Fibroblast of skin of scalp (primary cell): ENCODE measurements around the gene DIS3. TPM values are rescaled to one million over a fixed set of nuclear protein-coding genes. Genes with fewer than 3 reads are reported as not detected.
"Not testable (repeated sequence)": the region's sequence is repeated elsewhere in the genome, so short reads cannot be mapped to it uniquely, and the experiment has no call there.

ENCODE experiments used
- DNase-seq: peaks from one replicate; pipeline ENCODE4 v3.0.0-alpha.2; 2013
- polyA plus RNA-seq, 2 experiments: library from polyadenylated mRNA; unstranded; fragments of 120-200 nt; gene quantifications; one replicate each; pipeline ENCODE4 v1.2.1, GENCODE V29; 2013; ENCODE audit not compliant: insufficient read length in 2 of 2

The DIS3 gene
- polyA plus RNA-seq (2013, experiment 1 of 2; ENCODE audit: insufficient read length), result 23.0 TPM
- 25.8 TPM for polyA plus RNA-seq (2013, experiment 2 of 2; ENCODE audit: insufficient read length)

GRCh38 chr13:72781451-72782439 lies at the start of gene DIS3, which contains the start of gene PIBF1:
TSS of gene DIS3 (minus strand) at chr13:72781900. CDS start at chr13:72781832, 68 bp downstream.
TSS of gene PIBF1 (plus strand) at chr13:72782133. CDS start at chr13:72783470, 1,337 bp downstream.
- DNase-seq, result peak; percentile 99

- no peak for DNase-seq
Measured at GRCh38 chr13:72823724-72824123, 42.0 kb upstream of the DIS3 start.

- DNase-seq, result no peak
Measured at GRCh38 chr13:72823081-72823480, 41.4 kb upstream of the DIS3 start.

GRCh38 chr13:72820898-72821279 lies 39.2 kb upstream of the DIS3 start:
- DNase-seq, result no peak

GRCh38 chr13:72820156-72820897 lies 38.6 kb upstream of the DIS3 start:
- DNase-seq, result peak; percentile 34

- DNase-seq, result peak; percentile 27
Measured at GRCh38 chr13:72808917-72809500, 27.3 kb upstream of the DIS3 start.

GRCh38 chr13:72806514-72806913 lies 24.8 kb upstream of the DIS3 start:
- DNase-seq, result not testable (repeated sequence)

GRCh38 chr13:72805676-72806346 lies 24.1 kb upstream of the DIS3 start:
- no peak for DNase-seq

GRCh38 chr13:72804301-72804700 lies 22.6 kb upstream of the DIS3 start:
- no peak for DNase-seq

GRCh38 chr13:72798817-72799216 lies 17.1 kb upstream of the DIS3 start:
- DNase-seq, result no peak

GRCh38 chr13:72792640-72793039 lies 10.9 kb upstream of the DIS3 start:
- DNase-seq, result no peak

- no peak for DNase-seq
Measured at GRCh38 chr13:72788831-72789230, 7.1 kb upstream of the DIS3 start.

GRCh38 chr13:72784679-72785078 lies 3.0 kb upstream of the DIS3 start:
- DNase-seq, result not testable (repeated sequence)

- peak; percentile 10 for DNase-seq
Measured at GRCh38 chr13:72782717-72783116, 1.0 kb upstream of the DIS3 start.

GRCh38 chr13:72774019-72774418 lies 7.7 kb downstream of the DIS3 start:
- DNase-seq, result peak; percentile 1

- DNase-seq, result peak; percentile 3
Measured at GRCh38 chr13:72763411-72763810, 18.3 kb downstream of the DIS3 start.

GRCh38 chr13:72760189-72760588 lies 21.5 kb downstream of the DIS3 start:
- DNase-seq, result no peak

GRCh38 chr13:72757792-72758535 lies 23.7 kb downstream of the DIS3 start:
- DNase-seq, result no peak

- DNase-seq, result no peak
Measured at GRCh38 chr13:72754111-72754510, 27.6 kb downstream of the DIS3 start.

- DNase-seq, result no peak
Measured at GRCh38 chr13:72751220-72751619, 30.5 kb downstream of the DIS3 start.

- no peak for DNase-seq
Measured at GRCh38 chr13:72745260-72745659, 36.4 kb downstream of the DIS3 start.
